T-helper 2 cell treated with Interferon-gamma antibody and Interleukin-4, amounts not matched to agents 100 ng/mL and 5 ng/mL, for 36 hours (primary cell): ENCODE data around the gene RO60. TPM values are rescaled to one million over a fixed set of nuclear protein-coding genes. Genes with fewer than 3 reads are reported as not detected.
"Not testable (repeated sequence)": the region's sequence is repeated elsewhere in the genome, so short reads cannot be mapped to it uniquely, and the experiment has no call there.

Source experiments
- intact Hi-C: fragments of 100-400 bp; cut with micrococcal nuclease; formaldehyde crosslinking; loops from one replicate; pipeline ENCODE4 v1.15.1; 2023
- total RNA-seq: library from RNA; stranded (reverse); gene quantifications from 2 replicates; pipeline ENCODE4 v1.2.3, GENCODE V29; 2022

The RO60 gene
- total RNA-seq = 53.0 and 54.7 TPM in 2 replicates

DNA sequence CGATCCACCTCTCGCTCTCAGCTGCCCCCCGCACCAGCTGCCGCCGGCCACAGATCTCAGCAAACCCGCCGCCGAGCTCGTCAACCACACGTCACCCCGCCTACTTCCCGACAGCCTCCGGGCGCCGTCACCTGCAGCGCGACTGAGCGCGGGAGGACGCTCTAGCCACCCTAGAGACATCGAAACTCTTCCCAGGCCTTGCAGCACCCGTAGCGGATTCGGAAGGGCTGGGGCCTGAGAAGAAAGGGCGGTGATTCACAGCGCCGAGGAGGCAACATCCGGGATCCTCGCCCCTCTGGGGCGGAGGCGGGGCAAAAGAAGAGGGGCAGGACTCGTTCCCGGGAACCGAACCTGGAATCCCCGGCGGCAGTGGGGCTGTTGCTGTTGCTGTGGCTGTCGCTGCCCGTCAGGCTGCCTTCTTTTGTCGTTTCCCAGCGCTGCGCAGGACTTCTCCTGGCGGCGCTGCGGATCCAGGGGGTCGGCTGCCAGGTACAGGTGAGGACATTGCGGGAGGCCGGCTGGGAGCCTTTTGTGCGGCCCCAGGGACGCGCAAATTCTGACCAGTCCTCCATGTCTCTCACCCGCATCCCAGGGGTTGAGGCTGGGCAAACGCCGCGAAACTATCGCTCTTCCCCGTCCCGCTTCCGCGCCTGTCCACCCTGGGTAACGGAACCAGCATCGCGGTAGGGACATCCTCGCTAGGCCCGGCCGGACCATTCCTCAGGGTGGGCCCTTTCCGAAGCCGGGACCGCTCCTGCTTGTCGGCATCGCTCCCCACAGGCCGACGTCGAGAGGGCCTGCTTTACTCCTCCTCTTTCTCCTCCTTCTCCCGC lies at the start of gene RO60, which contains the start of gene UCHL5:
Gene RO60, plus strand, starts transcription at position 331 of the 833 bp plus-strand sequence. CDS start 9,443 bp downstream, outside the sequence.
Gene UCHL5, minus strand, starts transcription at position 79 of the 833 bp plus-strand sequence. CDS start 100 bp downstream, outside the sequence.
- intact Hi-C loops = loop anchor here (1.0 to 10.0 kb wide), 6 partner anchors 46 to 543 kb away; partner anchors contain the start of genes CDC73, GLRX2 and RGS1

- intact Hi-C loops = loop anchor here (10.0 kb wide), 1 partner anchor 397 kb away; no protein-coding TSS in a partner anchor
Measured at GRCh38 chr1:193011406-193011805, 48.0 kb upstream of the RO60 start.

DNA sequence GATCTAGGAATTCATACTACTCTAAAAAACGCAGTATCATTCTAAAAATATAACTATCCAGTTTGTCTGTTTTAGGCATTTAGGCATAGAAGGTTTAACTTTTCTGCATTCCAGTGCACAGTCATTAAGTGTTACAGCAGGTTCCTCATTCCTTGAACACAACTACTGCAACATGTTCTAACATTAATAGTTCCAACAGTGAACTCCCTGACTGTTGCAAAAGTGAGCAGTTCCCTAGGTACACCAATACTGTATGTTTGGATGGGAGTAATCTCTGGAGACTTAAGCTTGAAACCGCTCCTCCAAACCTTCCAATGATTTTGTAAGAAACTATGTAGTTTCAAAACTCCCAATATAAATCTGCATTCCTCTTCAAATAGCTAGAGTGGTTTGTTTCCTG lies 46.4 kb upstream of the RO60 start:
- intact Hi-C loops = loop anchor here (10.0 kb wide), 1 partner anchor 398 kb away; no protein-coding TSS in a partner anchor

- intact Hi-C loops = loop anchor here (10.0 kb wide), 1 partner anchor 399 kb away; no protein-coding TSS in a partner anchor
Measured at GRCh38 chr1:193013707-193014106, 45.7 kb upstream of the RO60 start.

- intact Hi-C loops = loop anchor here (10.0 kb wide), 1 partner anchor 400 kb away; no protein-coding TSS in a partner anchor
Measured at GRCh38 chr1:193014400-193014799, 45.0 kb upstream of the RO60 start.

DNA sequence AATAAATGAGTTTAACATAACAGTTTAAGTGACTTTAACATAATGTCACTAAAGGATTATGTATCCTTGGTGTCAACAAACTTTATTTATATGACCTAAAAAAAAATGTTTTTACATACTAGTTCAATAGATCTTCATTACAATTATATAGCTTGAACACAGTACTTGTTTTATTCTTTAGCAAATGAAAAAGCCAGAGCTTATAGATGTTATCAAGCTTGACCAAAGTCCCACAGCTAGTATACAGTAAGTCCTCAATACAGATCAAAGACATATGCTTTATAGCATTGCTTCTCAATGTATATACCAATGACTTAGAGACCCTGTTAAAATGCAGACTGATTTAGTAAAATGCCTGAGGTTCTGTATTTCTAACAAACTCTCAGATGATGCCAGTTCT lies 42.6 kb upstream of the RO60 start:
- intact Hi-C loops = loop anchor here (10.0 kb wide), 1 partner anchor 402 kb away; no protein-coding TSS in a partner anchor

GRCh38 chr1:193019442-193020026 lies 39.9 kb upstream of the RO60 start:
- intact Hi-C loops = loop anchor here (1.0 to 10.0 kb wide), 3 partner anchors 213 to 545 kb away; no protein-coding TSS in a partner anchor

DNA sequence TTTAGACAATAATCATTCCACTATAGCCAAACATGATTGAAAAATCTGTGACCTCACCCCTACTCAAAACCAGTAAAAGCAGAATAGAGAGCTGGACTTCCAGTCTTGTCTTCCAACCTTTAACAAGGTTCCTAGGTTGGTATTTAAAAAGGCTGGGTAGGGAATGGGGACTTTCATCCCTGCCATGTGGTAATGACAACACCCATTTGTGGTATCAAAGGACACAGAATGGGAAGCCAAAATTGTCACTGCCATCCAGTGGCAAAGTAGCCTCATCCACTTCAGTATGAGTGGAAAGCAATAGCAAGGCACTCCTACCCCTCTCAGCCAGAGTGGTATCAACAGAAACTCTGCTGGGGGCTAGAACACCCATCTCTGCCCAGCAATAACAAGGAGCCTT lies 34.2 kb upstream of the RO60 start:
- intact Hi-C loops = no loop called here

DNA sequence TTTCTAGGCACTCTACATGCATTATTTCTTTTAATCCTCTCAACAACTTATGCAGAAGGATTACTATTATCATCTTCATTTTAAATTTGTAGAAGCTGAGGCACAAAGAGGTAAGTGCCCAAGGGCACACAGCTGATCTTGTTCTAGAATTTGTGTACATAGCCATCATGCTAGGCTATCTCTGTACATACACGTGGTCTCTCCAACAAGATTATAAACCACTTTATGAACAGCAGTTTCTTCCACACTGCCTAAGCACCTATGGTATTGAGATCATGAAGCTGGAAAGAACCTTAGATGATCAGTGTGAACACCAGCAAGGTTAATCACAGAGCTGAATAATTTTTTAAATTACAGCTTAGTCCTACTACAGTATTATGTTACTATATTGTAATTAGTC lies 29.1 kb upstream of the RO60 start:
- intact Hi-C loops = loop anchor here (2.0 kb wide), 1 partner anchor 221 kb away; the partner anchor contains the start of gene RGS2

DNA sequence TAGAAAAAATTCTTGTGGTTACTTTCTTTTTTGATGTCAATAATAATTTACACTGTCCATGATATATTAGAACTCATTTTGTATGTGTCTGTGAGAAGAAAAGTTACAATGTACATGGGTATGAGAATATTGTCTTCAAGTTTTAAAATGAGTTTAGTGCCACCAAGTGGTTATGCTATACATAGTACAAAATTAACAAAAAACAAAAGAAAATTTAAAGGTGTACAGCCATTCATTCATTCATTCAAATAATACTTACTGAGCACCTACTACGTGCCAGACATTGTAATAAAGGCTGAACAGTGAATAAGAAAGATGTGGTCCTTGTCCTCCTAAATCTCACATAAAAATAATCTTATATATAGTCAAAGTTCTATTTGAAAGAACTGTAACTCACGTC lies 28.0 kb upstream of the RO60 start:
- intact Hi-C loops = loop anchor here (2.0 kb wide), 1 partner anchor 223 kb away; the partner anchor contains the start of gene RGS2

DNA sequence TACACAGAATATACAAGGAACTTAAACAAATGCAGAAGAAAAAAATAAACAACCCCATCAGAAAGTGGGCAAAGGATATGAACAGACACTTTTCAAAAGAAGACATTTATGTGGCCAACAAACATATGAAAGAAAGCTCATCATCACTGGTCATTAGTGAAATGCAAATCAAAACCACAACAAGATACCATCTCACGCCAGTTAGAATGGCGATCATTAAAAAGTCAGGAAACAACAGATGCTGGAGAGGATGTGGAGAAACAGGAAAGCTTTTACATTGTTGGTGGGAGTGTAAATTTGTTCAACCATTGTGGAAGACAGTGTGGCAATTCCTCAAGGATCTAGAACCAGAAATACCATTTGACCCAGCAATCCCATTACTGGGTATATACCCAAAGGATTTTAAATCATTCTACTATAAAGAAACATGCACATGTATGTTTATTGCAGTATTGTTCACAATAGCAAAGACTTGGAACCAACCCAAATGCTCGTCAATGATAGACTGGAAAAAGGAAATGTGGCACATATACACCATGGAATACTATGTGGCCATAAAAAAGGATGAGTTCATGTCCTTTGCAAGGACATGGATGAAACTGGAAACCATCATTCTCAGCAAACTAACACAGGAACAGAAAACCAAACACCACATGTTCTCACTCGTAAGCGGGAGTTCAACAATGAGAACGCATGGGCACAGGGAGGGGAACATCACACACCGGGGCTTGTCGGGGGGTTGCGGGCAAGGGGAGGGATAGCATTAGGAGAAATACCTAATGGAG lies 26.6 kb upstream of the RO60 start:
- intact Hi-C loops = not testable (repeated sequence)

DNA sequence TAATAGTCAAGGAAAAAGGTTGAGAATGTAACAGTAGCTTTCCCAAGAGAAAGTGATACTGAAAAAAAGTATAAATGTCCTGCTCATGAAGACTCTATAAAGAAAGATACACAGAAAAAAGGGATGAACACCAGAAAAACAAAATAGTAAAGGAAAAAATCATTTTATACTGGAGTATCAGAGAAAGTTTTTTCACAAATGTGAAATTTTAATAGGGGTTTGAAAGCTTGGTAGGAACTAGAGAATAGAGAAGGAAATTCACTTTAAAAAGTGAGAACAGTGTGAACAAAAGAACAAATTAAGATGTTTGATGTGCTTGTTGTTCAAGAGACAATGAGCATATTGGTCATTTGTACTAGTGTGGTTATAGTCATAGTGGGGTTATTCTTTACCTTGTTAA lies 25.8 kb upstream of the RO60 start:
- intact Hi-C loops = no loop called here

DNA sequence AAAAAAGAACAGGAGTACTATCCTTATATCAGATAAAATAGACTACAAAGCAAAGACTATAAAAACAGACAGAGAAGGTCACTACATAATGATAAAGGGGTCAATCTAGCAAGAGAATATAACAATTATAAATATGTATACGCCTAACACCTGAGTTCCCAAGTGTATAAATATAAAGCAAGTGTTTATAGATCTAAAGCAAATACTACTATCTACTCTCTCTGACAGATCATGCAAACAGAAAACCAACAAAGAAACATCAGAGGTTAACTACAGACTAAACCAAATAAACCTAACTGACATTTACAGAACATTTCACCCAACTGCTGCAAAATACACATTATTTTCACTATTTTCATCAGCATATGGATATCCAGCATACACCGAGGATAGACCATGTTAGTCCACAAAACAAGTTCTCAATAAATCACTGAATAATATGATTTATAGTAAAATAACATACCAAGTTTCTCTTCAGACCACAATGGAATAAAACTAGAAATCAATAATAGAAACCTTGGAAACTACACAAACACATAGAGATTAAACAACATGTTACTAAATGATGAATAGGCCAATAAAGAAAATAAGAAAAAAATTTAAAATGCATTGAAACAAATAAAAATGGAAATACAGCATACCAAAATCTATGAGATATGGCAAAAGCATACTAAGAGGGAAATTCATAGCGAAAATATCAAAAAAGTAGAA lies 22.9 kb upstream of the RO60 start:
- intact Hi-C loops = no loop called here

GRCh38 chr1:193040011-193040410 lies 19.4 kb upstream of the RO60 start:
- intact Hi-C loops = no loop called here

DNA sequence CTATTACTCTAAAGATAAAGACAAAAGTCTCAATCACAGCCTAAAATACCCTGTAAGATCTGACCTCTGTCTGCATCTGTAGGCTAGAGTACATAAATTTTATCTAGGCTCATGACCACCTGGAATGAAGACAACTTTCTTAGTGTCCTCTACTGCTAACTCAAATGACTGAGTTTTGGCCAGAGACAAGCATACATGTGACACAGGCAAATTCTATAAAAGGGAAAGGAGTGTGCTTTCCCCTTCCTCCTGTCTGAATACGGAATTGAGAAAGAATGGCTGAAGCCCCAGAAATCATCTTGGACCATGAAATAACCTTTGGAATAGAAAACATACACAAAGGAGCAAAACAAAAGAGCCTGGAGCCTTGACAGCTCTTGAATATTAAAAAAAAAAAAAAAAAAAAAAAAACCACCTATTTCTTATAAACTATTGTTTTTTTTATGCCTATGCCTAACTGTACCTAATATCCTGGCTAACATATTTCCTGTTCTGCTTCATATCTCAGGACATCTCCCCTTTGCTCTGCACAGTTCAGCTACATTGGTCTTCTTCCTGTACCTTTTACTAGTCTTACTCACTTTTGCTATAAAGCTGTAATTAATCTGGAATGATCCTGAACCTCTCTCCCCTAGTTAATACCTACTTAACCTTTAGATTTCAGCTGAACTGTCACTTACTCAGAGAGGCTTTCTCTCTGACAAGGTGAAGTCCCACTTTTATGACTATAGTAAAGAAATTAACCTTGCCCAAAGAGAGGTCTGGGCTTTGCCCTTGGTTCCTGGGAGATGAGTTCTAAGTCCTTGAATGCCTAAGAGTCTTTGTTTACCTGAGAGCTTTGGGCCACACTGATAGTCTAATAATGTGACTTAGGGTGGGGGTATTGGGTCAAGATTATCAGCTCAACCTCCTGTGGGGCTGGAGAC lies 16.4 kb upstream of the RO60 start:
- intact Hi-C loops = no loop called here

GRCh38 chr1:193048913-193049312 lies 10.5 kb upstream of the RO60 start:
- intact Hi-C loops = not testable (repeated sequence)

DNA sequence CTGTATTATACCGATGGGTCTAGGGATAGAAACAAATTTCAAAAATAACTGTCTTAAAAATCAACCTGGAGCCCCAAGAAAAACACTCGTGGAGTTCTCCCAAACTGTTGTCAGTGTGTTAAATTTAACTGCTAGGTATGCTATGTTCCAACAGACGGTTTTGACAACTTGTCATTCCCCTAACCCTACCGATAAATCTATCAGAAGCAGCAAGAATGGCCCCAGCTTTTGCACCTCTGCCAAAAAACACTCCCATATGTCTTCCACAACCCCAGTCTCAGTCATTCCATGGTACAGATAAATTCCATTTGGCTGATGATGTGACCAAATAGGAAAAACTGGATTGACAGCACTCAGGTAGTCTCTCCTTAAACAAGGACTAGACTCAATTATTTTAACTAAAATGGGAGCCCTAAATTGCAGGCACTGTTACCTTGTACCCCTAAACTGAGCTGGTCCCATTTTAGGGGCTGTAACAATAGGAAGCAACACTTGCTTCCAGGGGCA lies 5.2 kb upstream of the RO60 start:
- intact Hi-C loops = loop anchor here (10.0 kb wide), 1 partner anchor 481 kb away; no protein-coding TSS in a partner anchor

GRCh38 chr1:193058529-193059281 lies 707 bp upstream of the RO60 start:
- intact Hi-C loops = loop anchor here (1.0 to 10.0 kb wide), 6 partner anchors 47 to 542 kb away; partner anchors contain the start of genes CDC73, GLRX2 and RGS1
